Heart right ventricle (tissue), 16 donors: ENCODE results near the gene ABCA7. TPM values are rescaled to one million over a fixed set of nuclear protein-coding genes. Genes with fewer than 3 reads are reported as not detected.
A peak's percentile ranks its signal among the peaks of the same experiment; 100 is the strongest.

Source experiments
- ATAC-seq, 8 donors: fragments of 200-7000 bp; cut with Tn5 transposase; one replicate each; pipeline ENCODE4 v1.9.1; 2020; ENCODE audit warnings: mild to moderate bottlenecking in 8 of 8, moderate library complexity in 8 of 8, moderate number of reproducible peaks in 1 of 8
- DNase-seq, 2 donors: peaks; one replicate each; pipeline ENCODE4 v3.0.0-alpha.2; 2020
- H3K27ac ChIP-seq, 10 donors: fragments of 200-600 bp; sonication (generic) in 2 of 10; one replicate each; pipeline versions ENCODE4 v1.5.0 to v1.8.0; 2020 to 2022; ENCODE audit warnings: mild to moderate bottlenecking in 3 of 10
- H3K27me3 ChIP-seq, 7 donors: fragments of 200-600 bp; one replicate each; pipeline ENCODE4 v1.8.0; 2021 to 2022; ENCODE audit warnings: mild to moderate bottlenecking in 2 of 7
- H3K36me3 ChIP-seq, 9 donors: fragments of 200-600 bp; sonication (generic) in 1 of 9; one replicate each; pipeline versions ENCODE4 v1.5.0 to v1.8.0; 2020 to 2022; ENCODE audit warnings: mild to moderate bottlenecking in 2 of 9
- H3K4me1 ChIP-seq, 9 donors: fragments of 200-600 bp; sonication (generic) in 1 of 9; one replicate each; pipeline versions ENCODE4 v1.5.0 to v1.8.0; 2020 to 2022; ENCODE audit warnings: mild to moderate bottlenecking in 4 of 9
- H3K4me3 ChIP-seq, 10 donors: fragments of 200-600 bp; sonication (generic) in 2 of 10; one replicate each; pipeline versions ENCODE4 v1.5.0 to v1.8.0; 2020 to 2022; ENCODE audit warnings: mild to moderate bottlenecking in 7 of 10, moderate library complexity in 2 of 10
- H3K9me3 ChIP-seq, 11 donors: fragments of 200-600 bp in 10 of 11; sonication (generic) in 2 of 11; one replicate each; pipeline versions ENCODE4 v1.5.0 to v1.8.0; 2013 to 2022; ENCODE audit warnings: mild to moderate bottlenecking in 2 of 11, control low read depth in 1 of 11, moderate library complexity in 1 of 11
- WGBS, 2 donors: extraction: QIAGEN DNeasy Blood & Tissue Kit; methylation state at CpG; one replicate each; pipeline ENCODE4 v1.1.7; 2013; ENCODE audit warnings: inconsistent platforms in 1 of 2; 5-methylcytosine and 5-hydroxymethylcytosine counted together
- intact Hi-C, 10 donors: fragments of 100-400 bp; cut with DNase I; formaldehyde crosslinking; loops; one replicate each; pipeline versions ENCODE4 v1.11.1 to v1.14.2; 2022
- polyA plus RNA-seq, 2 donors: library from polyadenylated mRNA; stranded (reverse); fragments of 200-250 nt; gene quantifications; one replicate each; pipeline ENCODE4 v1.2.3, GENCODE V29; 2013
- total RNA-seq, 10 donors: library from RNA; stranded (reverse); fragmentation: NEBNext Ultra II Directional in 3 of 10; extraction: Animal tissue kit (Norgen Biotek cat#: 25700) in 3 of 10; gene quantifications; one replicate each; pipeline versions ENCODE4 v1.2.1 to v1.2.4, GENCODE V29; 2021 to 2023
- TF ChIP-seq, protein P1 (sequence below), 9 donors: fragments of 200-600 bp; sonication (generic) in 2 of 9; IDR thresholded peaks; one replicate each; pipeline versions ENCODE4 v1.5.0 to v1.8.0; 2021 to 2022; ENCODE audit warnings: antibody characterized with exemption in 9 of 9, mild to moderate bottlenecking in 5 of 9, moderate library complexity in 1 of 9
- donor health status: Arrhythmogenic right ventricular cardiomyopathy.
- donor health status: ischemic (EF 13 %, LVEDD 7.1; RV severe dilation, severe dysfunction).
- donor health status: healthy with polysubstance abuse.
- donor health status: DM: no; HTN: yes; CAD: no.
- donor health status: DM: no; HTN: no; CAD: no.
- donor health status: ischemic (EF 25% LVEDD 6.9; RV normal size, moderate dysfunction).
- donor health status: ischemic (EF 25% LVEDD 5.7; RV mildly dilated, moderate dysfunction).
- donor health status: healthy.
- donor health status: DM: yes; HTN: yes; CAD: no.
- donor health status: Ischemic cardiomyopathy.
- donor health status: ischemic (EF 35%, LVEDD 5.7; RV mildly dilated, moderate dysfunction).
- donor health status: nonischemic (EF 11% LVEDD 7.7; RV severe dilation, severe dysfunction).
- donor health status: DM: yes; HTN: yes; CAD: no.
- donor health status: PGD.
- donor health status: ischemic (EF 29% LVEDD 5.4; RV normal size, mild dysfunction).
- donor health status: nonischemic (EF 23%, LVEDD 6.1; RV moderate dilation, normal function).

Gene ABCA7
- total and polyA plus RNA-seq, 12 donors, result 2.7 to 23.4 (median 5.6) TPM

- Histone ChIP-seq H3K9me3 (no peaks in the 10 kb centered on the region), H3K36me3 (peaks cover 0 to 40% (median 9%) of the 10 kb centered on the region in 9 donors), H3K27ac (peak overlapping the region; percentile 50 to 99 (median 97)), H3K27me3 (no peaks in the 10 kb centered on the region), H3K4me3 (peak overlapping the region; percentile 63 to 97 (median 90)), H3K4me1 (peaks cover 10 to 40% (median 30%) of the 10 kb centered on the region in 9 donors)
- 3 to 5% methylated on average over 50 to 58 of the region's 58 CpGs for WGBS, 2 donors
- TF ChIP-seq, protein P1, sequence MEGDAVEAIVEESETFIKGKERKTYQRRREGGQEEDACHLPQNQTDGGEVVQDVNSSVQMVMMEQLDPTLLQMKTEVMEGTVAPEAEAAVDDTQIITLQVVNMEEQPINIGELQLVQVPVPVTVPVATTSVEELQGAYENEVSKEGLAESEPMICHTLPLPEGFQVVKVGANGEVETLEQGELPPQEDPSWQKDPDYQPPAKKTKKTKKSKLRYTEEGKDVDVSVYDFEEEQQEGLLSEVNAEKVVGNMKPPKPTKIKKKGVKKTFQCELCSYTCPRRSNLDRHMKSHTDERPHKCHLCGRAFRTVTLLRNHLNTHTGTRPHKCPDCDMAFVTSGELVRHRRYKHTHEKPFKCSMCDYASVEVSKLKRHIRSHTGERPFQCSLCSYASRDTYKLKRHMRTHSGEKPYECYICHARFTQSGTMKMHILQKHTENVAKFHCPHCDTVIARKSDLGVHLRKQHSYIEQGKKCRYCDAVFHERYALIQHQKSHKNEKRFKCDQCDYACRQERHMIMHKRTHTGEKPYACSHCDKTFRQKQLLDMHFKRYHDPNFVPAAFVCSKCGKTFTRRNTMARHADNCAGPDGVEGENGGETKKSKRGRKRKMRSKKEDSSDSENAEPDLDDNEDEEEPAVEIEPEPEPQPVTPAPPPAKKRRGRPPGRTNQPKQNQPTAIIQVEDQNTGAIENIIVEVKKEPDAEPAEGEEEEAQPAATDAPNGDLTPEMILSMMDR (IDR thresholded peaks at IDR 0.05), result no peak
- intact Hi-C loops, result loop anchor here in 1 of 10 donors (5.0 kb wide), 1 partner anchor 74 kb away; the partner anchor contains the start of gene GPX4
- DNase-seq, result peak; percentile 62 to 64
- ATAC-seq, result peak; percentile 27 to 73 (median 63)
Observed at GRCh38 chr19:1028062-1028926, 11.6 kb upstream of the ABCA7 start.

GRCh38 chr19:1032264-1032867, 7.5 kb upstream of the ABCA7 start:
- peaks cover 0 to 63% (median 9%) of the 10 kb centered on the region in 9 donors for H3K36me3 ChIP-seq
- ATAC-seq (no peak), DNase-seq (no peak)
- intact Hi-C loops, result loop anchor here in 1 of 10 donors (10.0 kb wide), 1 partner anchor 62 kb away; the partner anchor contains the start of gene POLR2E
- WGBS, 2 donors, result 89 to 92% methylated on average over 20 of the region's 20 CpGs
- H3K4me1 ChIP-seq, result peaks cover 8 to 40% (median 24%) of the 10 kb centered on the region in 9 donors
- TF ChIP-seq, protein P1 (IDR thresholded peaks at IDR 0.05), result no peak
- no peaks in the 10 kb centered on the region for H3K27me3 ChIP-seq
- no peaks in the 10 kb centered on the region for H3K9me3 ChIP-seq
- no peak overlapping the region for H3K4me3 ChIP-seq
- no peak overlapping the region for H3K27ac ChIP-seq

DNA sequence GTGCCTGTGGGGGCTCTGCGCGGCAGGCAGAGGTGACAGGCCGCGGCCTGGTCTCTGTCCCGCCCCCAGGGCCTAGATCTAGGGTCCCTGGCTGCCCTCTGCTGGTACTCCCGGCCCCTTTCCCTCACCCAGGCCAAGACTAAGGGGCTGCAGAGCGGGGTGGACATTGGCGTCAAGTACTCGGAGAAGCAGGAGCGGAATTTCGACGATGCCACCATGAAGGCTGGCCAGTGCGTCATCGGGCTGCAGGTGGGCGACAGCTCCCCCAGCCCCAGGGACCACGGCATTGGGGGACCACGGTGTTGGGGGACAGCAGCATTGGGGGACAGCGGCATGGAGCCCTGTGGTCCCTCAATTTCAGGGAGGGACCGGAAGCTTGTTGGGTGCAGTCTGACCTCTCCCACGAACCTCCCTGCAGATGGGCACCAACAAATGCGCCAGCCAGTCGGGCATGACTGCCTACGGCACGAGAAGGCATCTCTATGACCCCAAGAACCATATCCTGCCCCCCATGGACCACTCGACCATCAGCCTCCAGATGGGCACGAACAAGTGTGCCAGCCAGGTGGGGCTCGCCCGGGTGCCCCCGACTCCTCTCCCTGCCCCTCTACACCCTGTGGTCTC, 3.8 kb upstream of the ABCA7 start:
- TF ChIP-seq, protein P1 (IDR thresholded peaks at IDR 0.05), result peak in 1 of 9 donors; percentile 11
- H3K9me3 ChIP-seq, result no peaks in the 10 kb centered on the region
- intact Hi-C loops, result loop anchor here in 1 of 10 donors (10.0 kb wide), 1 partner anchor 59 kb away; the partner anchor contains the start of gene POLR2E
- 87 to 90% methylated on average over 29 of the region's 29 CpGs for WGBS, 2 donors
- DNase-seq (no peak), ATAC-seq (no peak)
- no peaks in the 10 kb centered on the region for H3K27me3 ChIP-seq
- peaks cover 5 to 47% (median 20%) of the 10 kb centered on the region in 9 donors for H3K4me1 ChIP-seq
- H3K4me3 ChIP-seq, result no peak overlapping the region
- H3K36me3 ChIP-seq, result peaks cover 0 to 53% (median 9%) of the 10 kb centered on the region in 9 donors
- no peak overlapping the region for H3K27ac ChIP-seq

DNA sequence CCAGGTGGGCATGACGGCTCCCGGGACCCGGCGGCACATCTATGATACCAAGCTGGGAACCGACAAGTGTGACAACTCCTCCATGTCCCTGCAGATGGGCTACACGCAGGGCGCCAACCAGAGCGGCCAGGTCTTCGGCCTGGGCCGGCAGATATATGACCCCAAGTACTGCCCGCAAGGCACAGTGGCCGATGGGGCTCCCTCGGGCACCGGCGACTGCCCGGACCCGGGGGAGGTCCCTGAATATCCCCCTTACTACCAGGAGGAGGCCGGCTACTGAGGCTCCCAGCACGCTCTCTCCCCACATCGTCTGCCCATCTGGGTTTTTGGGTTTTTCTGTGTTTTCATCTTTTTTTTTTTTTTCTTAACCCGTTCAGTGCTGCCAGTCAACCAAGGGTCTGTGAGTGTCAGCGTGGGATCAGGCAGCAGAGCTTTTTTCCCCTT, 2.3 kb upstream of the ABCA7 start:
- Histone ChIP-seq H3K9me3 (no peaks in the 10 kb centered on the region), H3K4me1 (peaks cover 5 to 56% (median 29%) of the 10 kb centered on the region in 9 donors), H3K36me3 (peaks cover 0 to 40% (median 3%) of the 10 kb centered on the region in 9 donors), H3K4me3 (peak overlapping the region in 1 of 10 donors; percentile 29), H3K27ac (peak overlapping the region in 8 of 10 donors; percentile 4 to 92 (median 43)), H3K27me3 (no peaks in the 10 kb centered on the region)
- intact Hi-C loops, result loop anchor here in 1 of 10 donors (10.0 kb wide), 1 partner anchor 57 kb away; the partner anchor contains the start of gene POLR2E
- WGBS, 2 donors, result 74 to 80% methylated on average over 22 of the region's 22 CpGs
- TF ChIP-seq, protein P1 (IDR thresholded peaks at IDR 0.05), result no peak
- DNase-seq, result no peak
- no peak for ATAC-seq
